Measurements from ENCODE around the gene CCNI. TPM values are rescaled to one million over a fixed set of nuclear protein-coding genes. Genes with fewer than 3 reads are reported as not detected.
A peak's percentile ranks its signal among the peaks of the same experiment; 100 is the strongest.

CCNI gene
- total RNA-seq, 1 experiment from 2014 or later: 297 TPM

DNA sequence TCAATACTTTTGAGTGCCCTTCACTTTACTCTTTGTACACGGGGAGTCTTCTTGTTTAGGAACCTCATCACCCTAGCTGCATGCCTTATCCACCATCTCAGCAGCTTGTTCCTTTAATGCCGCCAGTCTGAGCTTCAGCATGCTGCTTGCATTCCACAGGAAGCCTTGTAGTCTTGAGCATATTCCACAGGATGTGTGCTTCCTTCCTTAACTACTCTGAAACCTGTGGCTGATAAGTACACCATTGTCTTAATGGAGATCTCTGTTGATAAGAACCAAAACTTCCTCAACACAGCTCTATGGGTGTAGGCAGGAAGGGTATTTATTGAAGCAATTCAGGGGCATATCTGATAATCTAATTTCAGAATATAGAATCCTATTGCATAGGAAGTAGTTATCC lies 24.4 kb upstream of the CCNI start:
- H3K4me3 Mint-ChIP-seq (ENCODE audit: unreplicated experiment): no peak overlapping the region
- DNase-seq (ENCODE audit: unreplicated experiment): no peak
- H3K36me3 Mint-ChIP-seq (ENCODE audit: insufficient read depth, unreplicated experiment): no peaks in the 10 kb centered on the region
- CTCF ChIA-PET: interaction anchor here (0.9 kb wide), 1 partner anchor 12 kb away, joined by 5 read pairs; no protein-coding TSS in a partner anchor
- POLR2A ChIA-PET: interaction anchor here (0.5 to 15.2 kb wide), 5 partner anchors 24 to 78 kb away, joined by 3 to 248 read pairs (median 4); partner anchors contain the start of genes CCNG2 and CCNI
- TF ChIP-seq, protein P1, sequence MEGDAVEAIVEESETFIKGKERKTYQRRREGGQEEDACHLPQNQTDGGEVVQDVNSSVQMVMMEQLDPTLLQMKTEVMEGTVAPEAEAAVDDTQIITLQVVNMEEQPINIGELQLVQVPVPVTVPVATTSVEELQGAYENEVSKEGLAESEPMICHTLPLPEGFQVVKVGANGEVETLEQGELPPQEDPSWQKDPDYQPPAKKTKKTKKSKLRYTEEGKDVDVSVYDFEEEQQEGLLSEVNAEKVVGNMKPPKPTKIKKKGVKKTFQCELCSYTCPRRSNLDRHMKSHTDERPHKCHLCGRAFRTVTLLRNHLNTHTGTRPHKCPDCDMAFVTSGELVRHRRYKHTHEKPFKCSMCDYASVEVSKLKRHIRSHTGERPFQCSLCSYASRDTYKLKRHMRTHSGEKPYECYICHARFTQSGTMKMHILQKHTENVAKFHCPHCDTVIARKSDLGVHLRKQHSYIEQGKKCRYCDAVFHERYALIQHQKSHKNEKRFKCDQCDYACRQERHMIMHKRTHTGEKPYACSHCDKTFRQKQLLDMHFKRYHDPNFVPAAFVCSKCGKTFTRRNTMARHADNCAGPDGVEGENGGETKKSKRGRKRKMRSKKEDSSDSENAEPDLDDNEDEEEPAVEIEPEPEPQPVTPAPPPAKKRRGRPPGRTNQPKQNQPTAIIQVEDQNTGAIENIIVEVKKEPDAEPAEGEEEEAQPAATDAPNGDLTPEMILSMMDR (IDR thresholded peaks at IDR 0.05; ENCODE audit: unreplicated experiment): no peak
- no peaks in the 10 kb centered on the region for H3K9me3 Mint-ChIP-seq (ENCODE audit: unreplicated experiment)
- BruUV-seq (replicated peaks): no TSS peak
- H3K27ac Mint-ChIP-seq (ENCODE audit: low read depth, unreplicated experiment): no peak overlapping the region
- H3K4me1 Mint-ChIP-seq (ENCODE audit: insufficient read depth, unreplicated experiment): peaks cover 21% of the 10 kb centered on the region
- intact Hi-C loops (cut with micrococcal nuclease): no loop called here
- H3K27me3 Mint-ChIP-seq (ENCODE audit: insufficient read depth, unreplicated experiment): no peaks in the 10 kb centered on the region

DNA sequence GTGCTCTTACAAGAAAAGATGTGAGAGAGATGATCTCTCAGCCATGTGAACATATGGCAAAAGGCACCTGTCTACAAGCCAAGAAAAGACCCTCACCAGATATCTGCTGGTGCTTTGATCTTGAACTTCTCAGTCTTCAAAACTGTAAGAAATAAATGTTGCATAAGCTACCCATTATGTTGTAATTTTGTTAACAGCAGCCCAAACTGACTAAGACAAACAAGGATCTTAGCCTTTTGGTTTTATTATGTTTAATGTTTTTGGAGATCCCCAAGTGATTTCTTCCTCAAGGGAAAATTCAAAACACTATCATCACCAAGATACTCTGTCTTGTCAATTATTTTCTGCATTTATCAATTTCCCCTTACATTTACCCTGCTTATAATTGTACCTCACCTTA lies 21.8 kb upstream of the CCNI start:
- no TSS peak for BruUV-seq (replicated peaks)
- no peaks in the 10 kb centered on the region for H3K9me3 Mint-ChIP-seq (ENCODE audit: unreplicated experiment)
- DNase-seq (ENCODE audit: unreplicated experiment): no peak
- ChIA-PET POLR2A (interaction anchor here (1.2 to 15.2 kb wide), 2 partner anchors 13 to 61 kb away, joined by 3 to 248 read pairs; partner anchors contain the start of gene CCNG2), CTCF (interaction anchor here (1.2 to 6.5 kb wide), 5 partner anchors 9 to 260 kb away, joined by 3 to 102 read pairs (median 16); partner anchors contain the start of gene CCNG2)
- intact Hi-C loops (cut with micrococcal nuclease): loop anchor here (5.0 kb wide), 1 partner anchor 60 kb away; the partner anchor contains the start of gene CCNG2
- no peak overlapping the region for H3K27ac Mint-ChIP-seq (ENCODE audit: low read depth, unreplicated experiment)
- H3K27me3 Mint-ChIP-seq (ENCODE audit: insufficient read depth, unreplicated experiment): no peaks in the 10 kb centered on the region
- no peak overlapping the region for H3K4me3 Mint-ChIP-seq (ENCODE audit: unreplicated experiment)
- TF ChIP-seq, protein P1 (IDR thresholded peaks at IDR 0.05; ENCODE audit: unreplicated experiment): no peak
- peaks cover 21% of the 10 kb centered on the region for H3K4me1 Mint-ChIP-seq (ENCODE audit: insufficient read depth, unreplicated experiment)
- H3K36me3 Mint-ChIP-seq (ENCODE audit: insufficient read depth, unreplicated experiment): no peaks in the 10 kb centered on the region

- DNase-seq (ENCODE audit: unreplicated experiment): peak; percentile 70
- TF ChIP-seq, protein P1 (IDR thresholded peaks at IDR 0.05; ENCODE audit: unreplicated experiment): peak; percentile 58
- BruUV-seq (replicated peaks): no TSS peak
- intact Hi-C loops (cut with micrococcal nuclease): loop anchor here (1.0 to 5.0 kb wide), 2 partner anchors 62 to 108 kb away; partner anchors contain the start of gene CCNG2
- Mint-ChIP-seq H3K36me3 (ENCODE audit: insufficient read depth, unreplicated experiment) (no peaks in the 10 kb centered on the region), H3K4me3 (ENCODE audit: unreplicated experiment) (no peak overlapping the region), H3K27me3 (ENCODE audit: insufficient read depth, unreplicated experiment) (no peaks in the 10 kb centered on the region), H3K9me3 (ENCODE audit: unreplicated experiment) (no peaks in the 10 kb centered on the region), H3K4me1 (ENCODE audit: insufficient read depth, unreplicated experiment) (peaks cover 24% of the 10 kb centered on the region), H3K27ac (ENCODE audit: low read depth, unreplicated experiment) (peak overlapping the region; percentile 16)
- POLR2A ChIA-PET: interaction anchor here (0.5 to 15.2 kb wide), 13 partner anchors 10 to 229 kb away, joined by 3 to 248 read pairs (median 3); partner anchors contain the start of genes CCNG2 and CCNI
- CTCF ChIA-PET: interaction anchor here (0.6 to 6.5 kb wide), 49 partner anchors 9 to 653 kb away, joined by 3 to 102 read pairs (median 5); partner anchors contain the start of gene CCNG2
Observed at GRCh38 chr4:77095101-77095821, 19.5 kb upstream of the CCNI start.

- ChIA-PET CTCF (interaction anchor here (0.6 to 6.5 kb wide), 16 partner anchors 10 to 654 kb away, joined by 3 to 102 read pairs (median 9); partner anchors contain the start of gene CCNG2), POLR2A (interaction anchor here (0.9 to 15.2 kb wide), 9 partner anchors 9 to 134 kb away, joined by 3 to 248 read pairs (median 3); partner anchors contain the start of genes CCNG2 and CCNI)
- no peak overlapping the region for H3K4me3 Mint-ChIP-seq (ENCODE audit: unreplicated experiment)
- no peak for DNase-seq (ENCODE audit: unreplicated experiment)
- H3K9me3 Mint-ChIP-seq (ENCODE audit: unreplicated experiment): no peaks in the 10 kb centered on the region
- BruUV-seq (replicated peaks): no TSS peak
- peaks cover 24% of the 10 kb centered on the region for H3K4me1 Mint-ChIP-seq (ENCODE audit: insufficient read depth, unreplicated experiment)
- TF ChIP-seq, protein P1 (IDR thresholded peaks at IDR 0.05; ENCODE audit: unreplicated experiment): no peak
- H3K36me3 Mint-ChIP-seq (ENCODE audit: insufficient read depth, unreplicated experiment): no peaks in the 10 kb centered on the region
- no peak overlapping the region for H3K27ac Mint-ChIP-seq (ENCODE audit: low read depth, unreplicated experiment)
- intact Hi-C loops (cut with micrococcal nuclease): no loop called here
- H3K27me3 Mint-ChIP-seq (ENCODE audit: insufficient read depth, unreplicated experiment): no peaks in the 10 kb centered on the region
Observed at GRCh38 chr4:77094496-77094895, 18.7 kb upstream of the CCNI start.
